Measurements from ENCODE around the gene ABHD12.

ABHD12 gene

DNA sequence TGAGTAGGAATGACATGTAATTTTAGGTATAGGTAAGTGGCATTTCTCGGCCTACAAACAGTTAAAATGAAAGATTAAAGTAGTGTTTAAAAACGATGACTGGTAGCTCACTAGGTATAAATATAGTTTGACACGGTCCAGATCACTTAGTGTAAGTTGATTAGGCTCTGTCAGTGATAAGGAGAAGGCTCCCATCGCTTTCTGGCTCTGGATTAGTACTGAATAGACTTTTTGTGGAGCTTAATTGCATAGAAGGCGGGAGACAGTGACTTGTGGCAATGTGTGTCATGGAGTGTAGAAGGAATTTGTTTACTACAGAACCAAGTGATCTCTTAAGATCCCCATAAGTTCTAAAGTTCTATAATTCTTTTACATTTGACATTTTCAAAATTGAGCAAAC, 136.1 kb downstream of the ABHD12 start:
- no peak for DNase-seq

DNA sequence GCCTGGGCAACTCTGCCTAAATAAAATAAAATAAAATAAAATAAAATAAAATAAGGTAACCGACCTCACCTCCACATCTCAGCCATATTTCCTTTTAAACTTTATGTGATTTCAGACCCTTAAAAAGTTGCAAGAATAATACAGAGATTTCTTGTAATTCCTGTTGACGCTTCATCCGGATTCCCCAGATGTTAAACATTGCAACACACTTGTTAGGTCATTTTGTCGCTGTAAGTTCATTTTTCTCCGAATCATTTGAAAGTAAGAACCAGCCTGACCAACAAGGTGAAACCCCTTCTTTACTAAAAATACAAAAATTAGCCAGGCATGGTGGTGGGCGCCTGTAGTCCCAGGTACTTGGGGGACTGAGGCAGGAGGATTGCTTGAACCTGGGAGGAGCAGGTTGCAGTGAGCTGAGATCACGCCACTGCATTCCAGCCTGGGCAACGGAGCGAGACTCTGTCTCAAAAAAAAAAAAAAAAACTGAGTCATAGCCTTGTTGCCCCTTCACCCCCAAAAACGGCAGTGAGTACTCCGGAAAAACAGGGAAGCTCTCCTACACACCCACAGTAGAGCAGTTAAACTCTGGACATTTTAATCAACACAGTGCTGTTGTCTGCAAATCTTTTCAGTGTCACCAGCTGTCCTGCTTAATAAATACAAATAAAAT, 136.9 kb downstream of the ABHD12 start:
- no peak for DNase-seq

DNA sequence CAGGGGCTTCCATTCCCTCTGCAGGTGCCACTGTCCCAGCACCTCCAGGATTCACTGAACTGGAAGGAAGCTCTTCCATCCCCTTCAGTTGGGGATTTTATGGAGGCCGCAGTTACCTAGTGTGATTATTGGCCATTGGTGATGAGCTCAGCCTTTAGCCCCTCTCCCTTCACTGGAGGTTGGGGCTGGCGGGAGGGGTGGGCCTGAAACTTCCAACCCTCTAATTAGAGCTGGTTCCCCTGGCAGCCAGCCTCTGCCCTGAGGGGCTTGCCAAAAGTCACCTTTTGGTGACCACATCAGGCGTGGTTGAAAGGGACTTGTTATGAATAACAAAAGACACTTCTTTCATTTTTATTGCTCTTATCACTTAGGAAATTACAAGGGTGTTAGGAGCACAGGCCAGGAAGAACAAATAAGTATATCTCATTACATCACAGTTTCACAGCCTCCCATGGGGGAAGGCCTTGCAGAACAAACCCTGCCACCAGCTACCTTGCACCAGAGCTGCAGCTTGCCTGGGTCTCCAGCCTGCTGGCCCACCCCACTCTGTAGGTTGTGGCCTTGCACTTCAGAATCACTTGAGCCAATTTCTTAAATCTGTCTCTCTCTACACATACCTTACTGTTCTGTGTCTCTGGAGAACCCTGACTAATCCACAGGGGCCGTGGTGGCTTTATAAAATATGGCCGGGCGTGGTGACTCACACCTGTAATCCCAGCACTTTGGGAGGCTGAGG, 137.8 kb downstream of the ABHD12 start:
- DNase-seq, result peak; percentile 25

DNA sequence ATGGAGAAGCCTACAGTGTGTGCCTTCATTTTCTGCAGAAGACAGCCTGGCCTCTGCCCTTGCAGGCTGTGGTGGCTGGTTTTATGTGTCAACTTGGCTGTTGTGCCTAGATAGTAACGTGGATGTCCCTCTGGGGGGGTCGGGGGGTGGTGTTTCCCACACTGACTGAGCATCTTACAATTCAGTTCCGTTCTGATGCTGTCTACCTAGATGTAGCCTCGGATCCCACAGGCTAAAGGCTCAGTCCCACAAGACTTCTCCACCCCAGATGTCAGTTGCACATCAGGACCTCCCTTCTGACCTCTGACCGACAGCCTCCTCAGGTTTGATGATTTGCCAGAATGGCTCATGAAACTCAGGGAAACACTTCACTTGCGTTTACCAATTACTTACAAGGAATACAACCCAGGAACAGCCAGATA, 138.4 kb downstream of the ABHD12 start:
- no peak for DNase-seq

DNA sequence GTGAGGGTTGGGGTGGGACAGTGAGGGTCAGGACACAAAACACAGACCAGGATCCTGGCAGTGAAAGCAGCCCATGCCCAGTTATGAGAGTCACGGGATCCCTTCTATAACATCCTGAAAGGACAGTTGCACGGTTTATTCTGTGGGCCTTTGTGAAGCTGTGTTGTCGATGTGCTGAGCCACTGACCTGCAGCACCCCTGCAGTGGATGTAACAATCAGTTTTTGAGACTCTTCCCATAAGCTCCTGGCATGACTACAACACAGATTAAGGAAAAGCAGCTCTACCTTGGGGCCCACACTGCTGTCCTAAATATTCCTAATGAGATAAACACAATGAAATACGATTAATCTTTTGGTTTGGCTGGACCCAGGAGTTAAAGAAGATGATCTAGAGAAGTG, 139.1 kb downstream of the ABHD12 start:
- no peak for DNase-seq

DNA sequence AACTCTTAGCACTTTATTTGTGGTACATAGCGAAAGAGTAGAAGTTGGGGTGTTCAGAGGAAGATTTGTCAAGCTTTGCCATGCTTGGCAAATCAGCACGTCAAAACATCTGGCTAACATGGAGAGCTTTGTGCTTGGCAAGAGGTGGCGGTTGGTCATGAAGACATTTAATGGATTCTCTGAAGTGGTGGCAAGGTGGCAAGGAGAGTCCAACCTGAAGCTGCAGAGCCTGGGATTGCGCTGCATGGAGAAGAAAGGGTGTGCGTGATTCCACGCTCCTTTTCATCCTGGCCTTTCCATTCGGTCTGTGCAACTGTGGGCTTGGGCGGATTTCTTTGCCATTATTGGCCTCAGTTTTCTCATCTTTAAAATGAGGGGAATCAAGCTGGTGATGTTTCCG, 139.6 kb downstream of the ABHD12 start:
- no peak for DNase-seq

DNA sequence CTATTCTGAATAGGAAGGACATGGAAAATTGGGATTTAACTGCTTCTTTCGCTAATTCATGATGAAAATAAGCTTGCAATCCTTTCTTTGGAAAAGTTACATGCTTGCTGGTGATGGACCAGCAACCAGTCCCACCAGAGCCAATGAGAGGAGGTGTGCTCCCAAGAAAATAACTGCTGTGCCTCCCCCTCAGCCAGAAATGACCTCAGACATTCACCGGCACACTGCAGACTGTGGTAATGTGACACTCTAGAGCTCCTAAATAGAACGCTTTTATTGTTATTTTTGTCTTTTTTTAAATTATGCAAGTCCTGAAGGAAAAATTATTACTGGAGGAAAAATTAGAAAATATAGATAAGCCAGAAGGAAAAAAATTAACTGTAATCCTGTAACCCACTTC, 140.1 kb downstream of the ABHD12 start:
- no peak for DNase-seq

Data from NCI-H510A treated with DMSO at 0.1 percent for 48 hours (cell line).